Measurements from ENCODE around the gene CACNA2D3.

DNA sequence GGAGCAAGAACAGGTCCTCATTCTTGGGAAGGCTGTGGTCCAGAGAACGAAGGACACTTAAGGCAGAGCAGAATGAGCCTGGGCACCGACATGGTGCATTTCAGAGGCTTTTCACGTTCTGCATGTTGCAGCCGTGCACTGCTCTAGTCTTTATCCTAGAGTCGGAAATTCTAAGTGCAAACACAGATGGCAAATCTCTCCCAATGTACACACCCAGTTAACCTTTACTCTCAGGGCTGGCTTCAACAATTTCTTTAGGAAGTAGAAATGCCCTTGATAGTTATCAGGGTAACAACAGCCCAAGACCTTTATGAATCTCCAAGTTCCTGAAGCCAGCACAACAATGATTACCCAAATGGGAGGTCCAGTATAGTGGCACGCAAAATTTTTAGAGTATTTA is 844.6 kb downstream of the CACNA2D3 start:
- TF ChIP-seq CTCF (conservative IDR thresholded peaks at IDR 0.05) (no peak), EZH2 (IDR thresholded peaks at IDR 0.05; ENCODE audit: low read depth) (no peak)

All from PC-9 (cell line).